ENCODE results near the gene OSTC.
"Not testable (repeated sequence)": the region's sequence is repeated elsewhere in the genome, so short reads cannot be mapped to it uniquely, and the experiment has no call there.

Gene OSTC

GRCh38 chr4:108649863-108650211 lies 562 bp upstream of the OSTC start:
- no peak for DNase-seq

- DNase-seq = no peak
Observed at GRCh38 chr4:108651014-108651791, 804 bp downstream of the OSTC start.

- DNase-seq = no peak
Observed at GRCh38 chr4:108662629-108663028, 12.2 kb downstream of the OSTC start.

GRCh38 chr4:108674356-108674977 lies 24.1 kb downstream of the OSTC start:
- no peak for DNase-seq

- DNase-seq = no peak
Observed at GRCh38 chr4:108681321-108681809, 31.0 kb downstream of the OSTC start.

GRCh38 chr4:108683479-108683878 lies 33.1 kb downstream of the OSTC start:
- no peak for DNase-seq

GRCh38 chr4:108685036-108685686 lies 34.8 kb downstream of the OSTC start:
- no peak for DNase-seq

- no peak for DNase-seq
Observed at GRCh38 chr4:108690738-108691137, 40.3 kb downstream of the OSTC start.

GRCh38 chr4:108693211-108693610 lies 42.8 kb downstream of the OSTC start:
- DNase-seq = no peak

GRCh38 chr4:108693819-108694218 lies 43.4 kb downstream of the OSTC start:
- DNase-seq = no peak

- no peak for DNase-seq
Observed at GRCh38 chr4:108694423-108694822, 44.0 kb downstream of the OSTC start.

- DNase-seq = no peak
Observed at GRCh38 chr4:108695062-108695461, 44.7 kb downstream of the OSTC start.

- DNase-seq = no peak
Observed at GRCh38 chr4:108696160-108696559, 45.8 kb downstream of the OSTC start.

GRCh38 chr4:108700081-108700757 lies 49.8 kb downstream of the OSTC start:
- DNase-seq = no peak

- no peak for DNase-seq
Observed at GRCh38 chr4:108702960-108703359, 52.6 kb downstream of the OSTC start.

GRCh38 chr4:108703370-108703769 lies 53.0 kb downstream of the OSTC start:
- DNase-seq = no peak

- DNase-seq = no peak
Observed at GRCh38 chr4:108703966-108704365, 53.6 kb downstream of the OSTC start.

GRCh38 chr4:108706289-108706688 lies 55.9 kb downstream of the OSTC start:
- no peak for DNase-seq

- DNase-seq = no peak
Observed at GRCh38 chr4:108709234-108709633, 58.8 kb downstream of the OSTC start.

GRCh38 chr4:108709722-108710121 lies 59.3 kb downstream of the OSTC start:
- DNase-seq = no peak

- not testable (repeated sequence) for DNase-seq
Observed at GRCh38 chr4:108710578-108710977, 60.2 kb downstream of the OSTC start.

- no peak for DNase-seq
Observed at GRCh38 chr4:108714880-108715279, 64.5 kb downstream of the OSTC start.

GRCh38 chr4:108716340-108716739 lies 65.9 kb downstream of the OSTC start:
- no peak for DNase-seq
